ENCODE data around the gene FAM13A.

DNA sequence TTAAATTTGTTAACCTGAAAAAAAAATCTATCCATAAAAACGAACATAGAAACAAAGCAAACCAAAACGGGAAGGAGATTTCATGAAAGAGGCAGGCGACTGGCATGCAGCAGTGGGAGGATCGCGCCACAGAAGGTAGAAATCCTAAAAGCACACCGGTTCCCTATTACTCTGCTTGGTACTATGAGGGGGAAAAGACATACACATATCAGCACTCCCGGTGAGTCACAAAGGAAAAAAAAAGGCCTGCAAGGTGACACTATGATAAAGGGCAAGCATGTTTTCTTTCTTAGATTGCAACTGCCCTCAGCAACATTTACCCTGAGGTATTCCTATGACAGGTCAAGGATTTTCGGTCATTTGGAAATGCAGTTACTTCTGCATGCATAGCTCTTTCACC is 298.7 kb downstream of the FAM13A start:
- no peak for TF ChIP-seq HOXD13 (CRISPR knock-in tag; IDR thresholded peaks at IDR 0.05; ENCODE audit: borderline replicate concordance)
- no peak for TF ChIP-seq ZNF174 (tag by site-specific recombination; IDR thresholded peaks at IDR 0.05)
- TF ChIP-seq, protein P1, sequence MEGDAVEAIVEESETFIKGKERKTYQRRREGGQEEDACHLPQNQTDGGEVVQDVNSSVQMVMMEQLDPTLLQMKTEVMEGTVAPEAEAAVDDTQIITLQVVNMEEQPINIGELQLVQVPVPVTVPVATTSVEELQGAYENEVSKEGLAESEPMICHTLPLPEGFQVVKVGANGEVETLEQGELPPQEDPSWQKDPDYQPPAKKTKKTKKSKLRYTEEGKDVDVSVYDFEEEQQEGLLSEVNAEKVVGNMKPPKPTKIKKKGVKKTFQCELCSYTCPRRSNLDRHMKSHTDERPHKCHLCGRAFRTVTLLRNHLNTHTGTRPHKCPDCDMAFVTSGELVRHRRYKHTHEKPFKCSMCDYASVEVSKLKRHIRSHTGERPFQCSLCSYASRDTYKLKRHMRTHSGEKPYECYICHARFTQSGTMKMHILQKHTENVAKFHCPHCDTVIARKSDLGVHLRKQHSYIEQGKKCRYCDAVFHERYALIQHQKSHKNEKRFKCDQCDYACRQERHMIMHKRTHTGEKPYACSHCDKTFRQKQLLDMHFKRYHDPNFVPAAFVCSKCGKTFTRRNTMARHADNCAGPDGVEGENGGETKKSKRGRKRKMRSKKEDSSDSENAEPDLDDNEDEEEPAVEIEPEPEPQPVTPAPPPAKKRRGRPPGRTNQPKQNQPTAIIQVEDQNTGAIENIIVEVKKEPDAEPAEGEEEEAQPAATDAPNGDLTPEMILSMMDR (tag by site-specific recombination; IDR thresholded peaks at IDR 0.05), result no peak
- TF ChIP-seq ZBTB21 (tag by site-specific recombination; IDR thresholded peaks at IDR 0.05), result no peak
- TF ChIP-seq ZNF274 (IDR thresholded peaks at IDR 0.05; ENCODE audit: low read length), result no peak
- TF ChIP-seq ZNF274 (tag by site-specific recombination; IDR thresholded peaks at IDR 0.05; ENCODE audit: borderline replicate concordance), result no peak
